Muscle of back (tissue), 11 donors: ENCODE measurements around the gene HORMAD2. TPM values are rescaled to one million over a fixed set of nuclear protein-coding genes. Genes with fewer than 3 reads are reported as not detected.
"Not testable (repeated sequence)": the region's sequence is repeated elsewhere in the genome, so short reads cannot be mapped to it uniquely, and the experiment has no call there.

Experiments used
- DNase-seq, 3 donors: peaks; one replicate each; pipeline versions ENCODE4 v3.0.0 to v3.0.0-alpha.2; 2013
- polyA plus RNA-seq, 10 donors: library from polyadenylated mRNA; unstranded; fragments of 120-200 nt; gene quantifications; one replicate each; pipeline ENCODE4 v1.2.1, GENCODE V29; 2013; ENCODE audit not compliant: insufficient read length in 10 of 10

The HORMAD2 gene
- polyA plus RNA-seq, 10 donors = 0.15 TPM; not detected in 9

DNA sequence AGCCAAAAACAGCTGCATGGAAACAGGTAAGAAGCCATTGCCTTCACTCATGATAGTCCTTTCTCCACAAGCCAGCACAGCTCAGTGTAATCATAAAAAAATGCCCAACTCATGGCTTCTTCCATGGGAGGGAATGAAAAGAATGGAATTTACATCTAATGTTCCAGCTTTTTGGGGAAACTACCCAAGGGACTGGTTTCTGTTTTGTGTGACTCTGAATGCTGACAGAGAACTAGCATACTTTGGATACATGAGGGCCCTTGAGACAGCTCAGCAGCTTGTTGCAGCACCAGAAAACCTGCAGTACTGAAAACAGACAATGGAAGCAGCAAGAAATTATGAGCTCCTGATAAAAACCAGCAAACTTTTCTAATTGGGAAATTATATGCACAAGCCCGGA, 24.2 kb upstream of the HORMAD2 start:
- peak in 1 of 3 donors; percentile 55 for DNase-seq

DNA sequence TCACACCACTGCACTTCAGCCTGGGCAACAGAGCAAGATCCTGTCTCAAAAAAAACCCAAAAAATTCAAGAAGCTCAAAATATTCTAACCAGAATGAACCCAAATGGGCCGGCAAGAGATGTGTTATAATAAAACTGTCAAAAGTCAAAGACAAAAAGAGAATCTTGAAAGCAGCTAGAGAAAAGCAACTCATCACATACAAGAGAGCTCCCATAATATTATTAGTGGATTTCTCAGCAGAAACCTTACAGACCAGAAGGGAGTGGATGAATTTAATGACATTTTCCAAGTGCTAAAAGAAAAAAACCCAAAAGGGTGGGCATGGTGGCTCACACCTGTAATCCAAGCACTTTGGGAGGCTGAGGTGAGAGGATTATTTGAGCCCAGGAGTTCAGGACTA, 22.9 kb upstream of the HORMAD2 start:
- DNase-seq = no peak

DNA sequence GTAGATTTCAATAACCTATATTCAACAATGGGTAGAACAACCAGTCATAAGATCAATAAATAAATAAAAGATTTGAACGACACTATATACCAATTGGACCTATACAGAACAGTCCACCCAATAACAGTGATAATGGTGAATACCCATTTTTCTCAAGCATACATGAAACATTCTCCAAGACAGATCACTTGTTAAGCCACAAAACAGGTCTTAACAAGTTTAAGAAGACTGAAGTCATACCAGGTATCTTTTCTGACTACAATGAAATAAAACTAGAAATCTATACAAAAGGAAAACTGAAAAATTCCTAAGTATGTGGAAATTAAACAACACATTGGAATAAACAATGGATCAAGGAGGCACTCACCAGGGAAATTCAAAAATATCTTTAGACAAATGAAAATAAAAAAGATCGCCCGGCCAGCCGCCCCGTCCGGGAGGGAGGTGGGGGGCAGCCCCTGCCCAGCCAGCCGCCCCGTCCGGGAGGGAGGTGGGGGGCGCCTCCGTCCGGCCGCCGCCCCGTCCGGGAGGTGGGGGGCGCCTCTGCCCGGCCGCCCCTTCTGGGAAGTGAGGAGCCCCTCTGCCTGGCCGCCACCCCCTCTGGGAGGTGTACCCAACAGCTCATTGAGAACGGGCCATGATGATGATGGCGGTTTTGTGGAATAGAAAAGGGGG, 20.8 kb upstream of the HORMAD2 start:
- DNase-seq = not testable (repeated sequence)

DNA sequence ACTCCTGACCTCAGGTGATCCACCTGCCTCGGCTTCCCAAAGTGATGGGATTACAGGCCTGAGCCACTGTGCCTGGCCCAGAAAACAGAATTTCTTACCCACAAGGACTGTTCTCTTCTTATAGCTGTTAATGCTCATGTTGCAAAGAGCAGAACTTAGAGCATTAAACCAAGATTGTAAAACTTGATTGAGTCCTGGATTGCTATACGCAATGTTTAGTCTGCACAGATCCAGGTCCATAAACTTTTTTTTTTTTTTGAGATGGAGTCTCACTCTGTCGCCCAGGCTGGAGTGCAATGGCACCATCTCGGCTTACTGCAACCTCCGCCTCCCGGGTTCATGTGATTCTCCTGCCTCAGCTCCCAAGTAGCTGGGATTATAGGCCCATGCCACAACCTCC, 19.2 kb upstream of the HORMAD2 start:
- not testable (repeated sequence) for DNase-seq

DNA sequence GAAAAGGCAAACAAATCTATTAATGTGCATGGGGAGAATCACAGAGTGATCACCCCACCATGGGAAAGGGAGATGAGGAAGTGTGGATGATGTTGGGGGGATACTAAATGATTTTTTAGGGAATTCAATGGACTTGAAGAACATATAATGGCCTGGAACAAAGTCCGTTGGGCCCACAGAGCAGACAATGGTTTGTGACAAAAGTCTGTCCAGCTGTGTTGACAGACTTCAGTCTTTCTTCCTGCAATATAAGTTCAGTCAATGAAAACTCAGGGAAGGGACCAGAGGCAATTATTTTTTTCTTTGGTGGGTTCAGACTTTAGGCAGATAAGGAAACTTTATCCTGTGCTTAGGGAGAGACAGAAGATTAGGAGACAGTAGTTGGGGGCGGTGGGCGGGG, 18.0 kb upstream of the HORMAD2 start:
- DNase-seq = no peak

DNA sequence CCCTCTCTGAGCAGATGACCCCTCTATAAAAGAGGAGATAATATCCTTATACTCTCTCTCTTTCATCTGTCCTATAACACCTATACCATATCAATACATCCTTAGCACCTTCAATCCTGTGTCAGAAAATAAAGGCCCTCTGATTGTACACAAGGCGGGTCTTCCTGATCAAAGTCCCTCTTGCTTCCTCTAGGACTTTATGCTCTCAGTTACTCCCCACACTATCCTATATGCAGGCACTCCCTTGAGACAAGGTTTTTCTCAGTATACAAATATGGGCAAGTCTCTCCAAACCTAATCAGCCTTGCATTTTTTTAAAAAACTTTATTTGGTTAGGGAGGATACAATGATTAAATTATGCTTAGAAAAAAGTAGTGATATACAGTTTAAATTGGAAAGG, 17.3 kb upstream of the HORMAD2 start:
- no peak for DNase-seq

DNA sequence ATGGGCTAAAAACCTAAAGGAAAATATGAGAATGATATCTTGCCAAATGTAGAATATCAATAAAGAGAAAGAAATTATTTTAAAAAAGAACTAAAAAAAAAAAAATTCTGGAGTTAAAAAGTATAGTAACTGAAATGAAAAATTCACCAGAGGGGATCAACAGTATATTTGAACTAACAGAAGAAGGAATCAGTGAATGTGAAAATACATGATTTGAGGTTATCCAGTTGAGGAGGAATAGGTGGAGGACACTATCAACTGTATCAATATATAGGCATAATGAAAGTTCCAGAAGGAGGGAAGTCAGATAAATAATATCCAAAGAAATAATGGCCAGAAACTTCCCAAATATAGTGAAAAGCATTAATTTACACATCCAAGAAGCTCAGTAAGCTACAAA, 16.1 kb upstream of the HORMAD2 start:
- DNase-seq = no peak

DNA sequence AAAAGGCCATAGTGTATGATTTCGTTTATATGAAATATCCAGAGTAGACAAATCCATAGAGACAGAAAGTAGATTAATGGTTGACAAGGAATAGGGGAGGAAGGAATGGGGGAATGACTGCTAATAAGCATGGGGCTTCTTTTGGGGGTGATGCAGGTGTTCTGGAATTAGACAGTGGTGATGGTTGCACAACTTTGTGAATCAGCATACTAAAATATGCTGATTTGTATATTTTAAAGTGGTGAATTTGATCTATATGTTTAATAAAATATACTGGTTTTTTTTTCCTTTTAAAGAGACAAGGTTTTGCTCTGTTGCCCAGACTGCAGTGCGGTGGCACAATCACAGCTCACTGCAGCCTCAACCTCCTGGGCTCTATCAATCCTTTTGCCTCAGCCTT, 6.5 kb upstream of the HORMAD2 start:
- no peak for DNase-seq

DNA sequence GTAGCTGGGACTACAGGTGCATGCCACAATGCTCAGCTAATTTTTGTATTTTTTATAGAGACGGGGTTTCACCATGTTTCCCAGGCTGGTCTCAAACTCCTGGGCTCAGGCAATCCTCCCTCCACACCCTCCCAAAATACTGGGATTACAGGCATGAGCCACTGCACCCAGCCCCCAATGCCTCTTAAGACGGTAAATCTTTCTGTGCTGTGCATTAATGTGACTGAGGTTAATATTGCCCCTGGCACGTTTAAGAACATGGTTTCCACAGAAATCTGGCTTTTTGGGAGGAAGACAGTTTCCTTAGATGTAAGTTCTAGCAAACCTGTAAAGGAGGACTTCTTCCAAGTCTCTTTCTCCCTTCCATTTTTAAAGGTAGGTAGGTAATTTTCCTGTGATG, 6.1 kb upstream of the HORMAD2 start:
- no peak for DNase-seq

DNA sequence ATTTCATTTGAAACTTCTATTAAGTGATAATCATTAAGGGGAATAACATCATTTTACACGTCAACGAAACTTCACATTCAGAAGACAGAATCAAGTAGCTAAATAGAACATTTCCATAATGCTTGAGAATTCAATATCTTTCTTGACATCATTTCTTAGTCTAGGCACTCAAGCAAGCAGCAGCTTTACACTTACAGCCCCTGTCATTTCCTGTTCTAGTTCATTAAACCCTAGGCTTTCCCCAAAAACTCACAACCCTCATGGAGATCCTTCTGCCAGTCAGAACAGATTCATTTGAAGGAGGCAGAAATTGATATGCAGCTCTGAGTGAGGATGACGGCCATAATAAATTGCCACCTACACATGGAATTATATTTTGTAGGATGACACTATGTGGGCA, 5.3 kb upstream of the HORMAD2 start:
- DNase-seq = no peak

DNA sequence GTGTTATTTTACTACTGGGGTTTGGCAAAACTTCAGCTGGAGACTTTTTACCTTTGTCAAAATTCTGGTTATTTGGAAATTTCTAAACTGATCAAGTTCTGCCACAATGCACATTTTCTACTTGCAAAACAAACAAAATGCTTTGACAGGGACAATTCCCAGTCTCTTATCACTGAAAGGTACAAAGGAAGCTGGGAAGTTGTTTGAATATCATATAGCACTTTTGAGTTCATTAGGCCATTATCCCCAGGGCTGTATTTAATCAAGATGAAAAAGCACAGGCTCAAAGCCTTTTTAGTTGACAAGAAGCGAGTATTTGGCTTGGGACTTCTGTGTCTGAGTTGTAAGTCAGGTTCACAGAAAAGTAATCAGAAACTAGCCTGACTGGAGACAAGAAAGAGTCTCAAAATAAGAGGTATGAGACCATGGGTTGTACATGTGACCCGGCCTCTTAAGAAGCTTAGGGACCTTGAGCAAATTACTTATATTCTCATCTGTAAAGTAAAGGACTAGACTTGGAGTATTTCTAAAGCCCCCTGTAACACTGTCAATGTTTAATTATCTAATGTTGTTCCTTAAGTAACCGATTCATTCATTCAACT, 2.9 kb upstream of the HORMAD2 start:
- no peak for DNase-seq

DNA sequence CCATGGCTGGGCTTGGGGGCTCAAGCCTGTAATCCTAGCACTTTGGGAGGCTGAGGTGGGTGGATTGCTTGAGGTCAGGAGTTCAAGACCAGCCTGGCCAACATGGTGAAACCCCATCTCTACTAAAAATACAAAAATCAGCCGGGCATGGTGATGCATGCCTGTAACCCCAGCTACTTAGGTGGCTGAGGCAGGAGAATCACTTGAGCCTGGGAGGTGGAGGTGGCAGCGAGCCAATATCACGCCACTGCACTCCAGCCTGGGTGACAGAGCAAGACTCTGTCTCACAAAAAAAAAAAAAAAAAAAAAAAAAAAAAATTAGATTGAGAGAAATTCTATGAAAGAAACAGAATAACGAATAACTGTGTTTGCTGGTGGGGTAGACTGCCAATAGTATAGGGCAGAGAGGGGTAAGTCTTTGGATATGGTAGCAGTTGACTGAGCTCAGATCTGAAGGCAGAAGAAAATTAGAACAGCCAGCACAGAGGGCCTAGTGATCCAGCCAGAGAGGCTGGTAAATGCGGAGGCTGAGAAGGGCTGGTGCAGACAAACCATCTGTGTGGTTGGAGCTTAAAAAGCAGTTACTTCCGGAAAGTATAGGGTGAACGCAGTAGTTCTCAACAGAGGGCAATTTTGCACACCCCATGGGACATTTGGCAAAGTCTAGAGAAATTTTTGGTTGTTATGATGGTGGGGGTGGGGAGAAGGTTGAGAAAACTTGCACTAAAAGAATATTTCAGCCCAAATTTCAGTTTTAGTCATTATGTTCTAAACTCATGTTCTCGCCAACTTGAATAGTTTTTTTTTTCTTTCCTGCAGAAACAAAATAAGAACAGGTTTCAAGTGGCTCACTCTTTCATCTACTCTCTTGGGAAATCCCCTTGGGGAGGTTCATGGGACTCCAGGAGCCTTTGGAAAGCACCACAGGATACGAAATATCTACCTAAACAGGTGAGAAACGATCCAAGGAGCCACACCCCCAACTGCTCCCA, 1.6 kb upstream of the HORMAD2 start:
- peak in 1 of 3 donors; percentile 7 for DNase-seq

DNA sequence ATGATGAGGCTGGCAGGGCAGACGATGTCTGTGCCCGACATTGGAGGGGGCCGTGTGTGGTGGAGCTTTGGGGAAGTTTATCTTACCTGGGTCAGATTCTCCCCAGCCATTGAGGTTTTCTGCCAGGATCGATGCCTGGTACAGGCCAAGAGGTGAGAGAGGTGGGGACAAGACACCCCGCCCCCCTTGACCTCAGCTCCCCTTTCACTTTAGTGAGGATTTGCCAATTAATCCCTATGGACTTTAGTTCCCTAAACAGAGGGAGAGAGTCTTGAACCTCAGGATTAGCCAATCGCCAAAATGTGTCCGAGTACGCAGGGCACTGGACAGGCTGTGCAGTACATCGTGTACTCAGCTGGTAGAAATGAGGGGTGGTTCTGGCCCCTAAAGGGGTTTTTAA, 541 bp downstream of the HORMAD2 start:
- no peak for DNase-seq

DNA sequence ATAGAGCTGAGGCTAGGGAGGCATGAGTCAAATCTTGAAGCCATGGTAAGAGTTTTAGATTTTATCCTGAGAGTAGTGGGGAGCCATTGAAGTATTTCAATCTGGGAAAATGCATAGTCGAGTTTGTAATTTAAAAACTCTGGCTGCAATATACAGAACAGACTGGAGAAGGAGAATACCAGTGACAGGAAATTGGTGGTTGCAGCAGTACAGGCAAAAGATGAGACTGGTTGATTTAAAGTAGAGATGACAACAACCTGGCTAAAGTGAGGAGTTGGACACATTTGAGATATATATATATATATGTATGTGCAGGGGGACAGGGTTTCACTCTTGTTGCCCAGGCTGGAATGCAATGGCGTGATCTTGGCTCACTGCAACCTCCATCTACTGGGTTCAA, 6.2 kb downstream of the HORMAD2 start:
- DNase-seq = no peak

DNA sequence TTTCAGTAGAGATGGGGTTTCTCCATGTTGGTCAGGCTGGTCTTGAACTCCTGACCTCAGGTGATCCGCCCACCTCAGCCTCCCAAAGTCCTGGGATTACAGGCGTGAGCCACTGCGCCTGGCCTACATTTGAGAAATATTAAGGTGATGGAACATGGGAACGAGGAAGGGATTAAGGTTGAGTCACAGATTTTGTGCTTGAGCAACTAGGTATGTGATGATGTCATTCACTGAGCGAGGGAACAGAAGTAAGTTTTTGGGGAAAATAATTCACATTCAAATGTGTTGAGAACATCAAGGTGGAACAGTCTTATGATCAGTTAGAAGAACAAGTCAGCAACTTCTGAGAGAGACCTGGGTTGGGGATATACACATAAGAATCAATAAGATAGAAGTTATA, 6.8 kb downstream of the HORMAD2 start:
- not testable (repeated sequence) for DNase-seq

DNA sequence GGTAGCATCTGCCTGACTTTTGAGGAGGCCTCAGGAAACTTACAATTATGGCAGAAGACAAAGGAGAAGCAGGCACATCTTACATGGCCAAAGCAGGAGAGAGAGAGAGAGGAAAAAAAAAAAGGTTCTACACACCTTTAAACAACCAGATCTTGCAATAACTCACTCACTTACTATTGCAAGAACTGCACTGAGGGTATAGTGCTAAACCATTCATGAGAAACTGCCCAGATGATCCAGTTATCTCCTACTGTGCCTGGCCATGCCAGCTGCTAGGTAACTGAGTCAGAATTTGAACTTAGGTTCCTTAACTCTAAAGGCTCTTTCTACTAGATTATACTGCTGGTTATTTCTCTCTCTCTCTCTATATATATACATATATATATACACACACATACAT, 7.3 kb downstream of the HORMAD2 start:
- no peak for DNase-seq

DNA sequence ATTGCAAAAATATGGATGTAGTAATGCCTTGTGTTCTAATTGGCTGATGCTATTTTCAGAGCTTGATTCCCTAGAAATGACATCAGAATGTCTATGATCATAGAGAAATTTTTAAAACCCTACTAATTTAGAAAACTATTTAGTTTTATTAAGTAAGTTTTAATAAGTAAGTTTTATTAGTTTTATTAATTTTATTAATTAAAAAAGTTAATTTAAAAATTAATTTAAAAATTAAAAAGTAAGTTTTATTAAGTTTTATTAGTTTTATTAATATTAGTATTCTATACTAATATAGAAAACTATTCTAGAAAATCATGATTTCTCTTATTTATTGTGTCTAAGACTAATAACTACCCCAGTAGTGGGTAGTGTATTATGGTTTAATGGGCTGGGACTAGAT, 8.2 kb downstream of the HORMAD2 start:
- DNase-seq = no peak

DNA sequence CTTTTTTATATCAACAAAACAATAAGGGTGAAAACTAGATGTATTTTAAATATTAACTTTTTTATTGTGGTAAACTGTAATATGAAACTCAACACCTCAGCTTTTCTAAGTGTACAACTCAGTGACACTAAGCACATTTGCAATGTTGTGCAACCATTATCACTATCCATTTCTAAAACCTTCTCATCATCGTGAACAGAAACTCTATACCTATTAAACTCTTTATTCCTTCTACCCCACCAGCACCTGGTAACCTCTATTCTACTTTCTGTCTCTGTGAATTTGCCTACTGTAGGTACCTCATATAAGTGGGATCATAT, 9.4 kb downstream of the HORMAD2 start:
- DNase-seq = no peak

DNA sequence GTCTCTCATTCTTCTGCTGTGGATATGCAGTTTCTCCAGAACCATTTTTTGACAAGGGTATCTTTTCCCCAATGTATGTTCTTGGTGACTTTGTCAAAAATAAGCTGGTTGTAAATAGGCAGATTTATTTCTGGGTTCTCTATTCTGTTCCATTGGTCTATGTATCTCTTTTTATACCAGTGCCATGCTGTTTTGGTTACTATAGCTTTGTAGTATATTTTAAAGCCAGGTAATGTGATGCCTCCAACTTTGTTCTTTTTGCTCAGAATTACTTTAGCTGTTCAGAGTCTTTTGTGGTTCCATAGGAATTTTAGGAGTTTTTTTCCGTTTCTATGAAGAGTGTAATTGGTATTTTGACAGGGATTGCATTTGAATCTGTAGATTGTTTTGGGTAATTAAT, 12.4 kb downstream of the HORMAD2 start:
- DNase-seq = no peak

DNA sequence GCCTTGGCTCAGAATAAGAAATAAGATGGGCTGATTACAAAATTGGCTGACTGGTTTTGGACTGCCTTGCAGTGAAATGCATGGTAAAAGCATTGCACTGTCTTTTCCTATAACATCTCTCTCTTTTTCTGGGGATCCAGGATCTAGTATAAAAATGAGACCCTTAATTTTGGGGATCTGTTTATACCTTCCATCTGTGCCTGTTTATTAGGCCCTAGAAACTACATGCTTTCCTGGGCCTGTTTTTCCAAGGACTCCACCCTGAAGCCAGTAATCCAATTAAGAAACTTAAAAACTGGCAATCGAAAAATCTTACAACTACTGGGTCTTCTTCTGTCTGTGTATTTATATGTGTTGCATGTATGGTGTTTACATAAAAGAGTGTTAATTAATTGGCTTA, 14.5 kb downstream of the HORMAD2 start:
- DNase-seq = no peak

DNA sequence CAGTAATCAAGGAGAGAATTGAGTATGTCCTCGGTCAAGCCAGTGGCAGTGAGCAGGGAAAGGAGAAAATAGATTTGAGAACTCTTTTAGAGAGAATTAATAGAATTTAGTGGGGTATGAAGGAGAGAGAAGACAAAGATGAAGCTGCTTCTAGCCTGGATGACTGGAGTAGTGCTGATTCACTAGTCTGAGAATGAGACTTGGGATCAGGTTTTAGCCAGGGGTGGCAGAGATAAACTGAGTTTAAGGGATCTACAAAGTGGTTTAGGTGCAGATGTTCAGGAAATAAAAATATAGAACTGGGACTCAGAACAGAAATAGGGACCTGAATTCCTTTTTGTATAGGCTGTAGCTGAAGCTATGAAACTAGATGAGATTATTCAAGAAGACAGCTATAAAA, 17.6 kb downstream of the HORMAD2 start:
- DNase-seq = no peak

DNA sequence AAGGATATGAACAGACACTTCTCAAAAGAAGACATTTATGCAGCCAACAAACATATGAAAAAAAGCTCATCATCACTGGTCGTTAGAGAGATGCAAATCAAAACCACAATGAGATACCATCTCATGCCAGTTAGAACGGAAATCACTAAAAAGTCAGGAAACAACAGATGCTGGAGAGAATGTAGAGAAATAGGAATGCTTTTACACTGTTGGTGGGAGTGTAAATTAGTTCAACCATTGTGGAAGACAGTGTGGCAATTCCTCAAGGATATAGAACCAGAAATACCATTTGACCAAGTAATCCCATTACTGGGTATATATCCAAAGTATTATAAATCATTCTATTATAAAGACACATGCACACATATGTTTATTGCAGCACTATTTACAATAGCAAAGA, 20.5 kb downstream of the HORMAD2 start:
- not testable (repeated sequence) for DNase-seq
